H1 (cell line): ENCODE measurements around the gene TWSG1. TPM values are rescaled to one million over a fixed set of nuclear protein-coding genes. Genes with fewer than 3 reads are reported as not detected.

Experiments
- NANOG ChIP-seq: IDR thresholded peaks from 2 replicates; pipeline ENCODE4 v1.6.1; 2011; ENCODE audit warnings: low read length, low read depth, mild to moderate bottlenecking, inconsistent platforms; ENCODE audit not compliant: insufficient read depth, poor library complexity, severe bottlenecking
- NRF1 ChIP-seq: IDR thresholded peaks from 2 replicates; pipeline ENCODE4 v1.6.1; 2011; ENCODE audit warnings: mild to moderate bottlenecking, low read depth, low read length, improper control_type of control experiment
- POLR2A ChIP-seq, 2 experiments: IDR thresholded peaks; 1 replicate in 1 of 2; 2 replicates in 1 of 2; pipeline ENCODE4 v1.6.1; 2011; ENCODE audit warnings: low read depth in 2 of 2, low read length in 2 of 2, mild to moderate bottlenecking in 2 of 2; ENCODE audit errors: control extremely low read depth in 1 of 2
- ZNF274 ChIP-seq: IDR thresholded peaks from 2 replicates; pipeline ENCODE4 v1.7.0; 2012; ENCODE audit warnings: low read length, borderline replicate concordance; ENCODE audit errors: extremely low read depth
- polyA plus RNA-seq, 7 experiments: library from polyadenylated mRNA; depleted of rRNA in 3 of 7; stranded (reverse) in 5 of 7; unstranded in 2 of 7; fragments of >200 nt in 5 of 7; fragments of 200-250 nt in 2 of 7; gene quantifications; 1 replicate in 5 of 7; 2 replicates in 1 of 7; 4 replicates in 1 of 7; pipeline versions ENCODE4 v1.2.1 to v1.2.3, GENCODE V29; 2011 to 2013; ENCODE audit warnings: missing spikeins in 2 of 7, mixed read lengths in 2 of 7
- total RNA-seq: library from RNA; stranded (reverse); fragmentation: NEBNext Ultra II Directional; extraction: Animal tissue kit (Norgen Biotek cat#: 25700); gene quantifications from 2 replicates; pipeline ENCODE4 v1.2.1, GENCODE V29; 2021

Gene TWSG1
- total and polyA plus RNA-seq, 2 of the 8 experiments (the other 6 are each of a cell fraction or from before 2014, with no cell fraction given), result 11.8 to 19.8 TPM

DNA sequence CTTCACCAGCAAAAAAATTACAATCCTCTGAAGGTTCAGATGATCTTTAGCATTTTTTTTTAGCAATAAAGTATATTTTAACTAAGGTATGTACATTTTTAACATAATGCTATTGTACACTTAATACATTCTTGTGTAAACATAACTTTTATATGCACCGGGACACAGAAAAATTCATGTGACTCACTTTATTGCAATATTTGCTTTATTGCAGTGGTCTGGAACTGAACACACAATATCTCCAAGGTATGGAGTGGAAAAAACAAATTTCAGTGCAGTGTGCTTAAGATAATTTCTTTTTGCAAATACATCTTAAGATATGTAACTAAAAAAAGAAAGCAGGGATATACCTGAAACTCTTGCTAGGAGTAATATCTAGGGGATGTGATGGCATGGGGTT lies 5.1 kb upstream of the TWSG1 start (continued):
- TF ChIP-seq NRF1 (no peak), POLR2A (IDR thresholded peaks at IDR 0.05; ENCODE audit: control extremely low read depth in 1 of 2, low read depth in 2 of 2, low read length in 2 of 2) (no peak), NANOG (no peak), ZNF274 (no peak)
